Smooth muscle cell of the brain vasculature (primary cell): ENCODE data around the gene GTF2A1.
"Not testable (repeated sequence)": the region's sequence is repeated elsewhere in the genome, so short reads cannot be mapped to it uniquely, and the experiment has no call there.

Experiments used
- DNase-seq: peaks from one replicate; pipeline ENCODE4 v3.0.0-alpha.2; 2012; ENCODE audit warnings: low read depth, low spot score

Gene GTF2A1

DNA sequence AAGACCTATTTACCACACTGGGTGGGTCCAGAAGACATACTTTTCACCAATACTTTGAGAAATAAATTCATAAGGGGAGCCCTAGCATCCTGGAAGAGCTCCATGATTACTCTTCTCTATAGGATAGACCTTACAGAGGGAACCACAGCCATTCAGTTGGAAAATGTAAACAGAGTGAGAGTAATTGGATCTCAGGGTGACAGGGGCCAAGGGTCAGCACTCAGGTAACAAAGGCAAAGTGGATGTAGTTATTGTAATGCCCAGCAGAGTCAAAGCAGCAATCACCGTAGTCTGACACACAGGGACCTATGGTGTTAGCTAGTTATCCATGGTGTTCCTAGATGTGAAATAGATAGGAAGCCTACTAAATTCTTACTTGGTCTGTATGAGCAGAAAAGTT, 10.8 kb upstream of the GTF2A1 start:
- DNase-seq, result no peak

DNA sequence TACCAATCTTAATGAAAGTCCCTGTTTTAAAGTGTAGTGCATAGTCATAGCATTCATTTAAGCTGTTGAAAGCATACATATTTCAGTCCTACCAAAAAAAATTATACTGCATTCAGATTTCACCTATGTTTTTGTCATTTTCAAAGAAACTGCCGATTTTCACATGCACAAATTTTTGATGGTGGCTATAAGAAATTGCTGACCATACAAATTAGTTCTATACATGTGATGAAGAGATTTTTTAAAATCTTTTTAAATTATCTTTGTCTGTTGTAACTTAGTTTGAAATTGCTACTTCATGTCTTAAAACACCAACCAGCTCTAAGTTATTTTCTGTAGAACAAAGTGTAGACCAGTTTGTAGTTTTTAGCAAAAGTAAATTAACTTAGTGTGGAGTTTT, 3.5 kb upstream of the GTF2A1 start:
- no peak for DNase-seq

DNA sequence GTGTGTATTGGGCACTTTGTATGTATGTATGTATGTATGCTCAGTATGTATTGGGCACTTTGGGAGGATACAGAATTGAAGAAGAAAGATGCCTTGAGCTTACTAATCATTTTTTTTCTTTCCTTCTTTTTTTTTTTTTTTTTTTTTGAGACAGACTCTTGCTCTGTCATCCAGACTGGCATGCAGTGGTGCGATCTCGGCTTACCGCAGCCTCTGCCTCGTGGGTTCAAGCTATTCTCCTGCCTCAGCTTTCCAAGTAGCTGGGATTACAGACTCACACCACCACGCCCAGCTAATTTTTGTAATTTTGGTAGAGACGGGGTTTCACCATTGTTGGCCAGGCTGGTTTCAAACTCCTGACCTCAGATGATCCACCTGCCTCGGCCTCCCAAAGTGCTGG, 3.0 kb upstream of the GTF2A1 start:
- not testable (repeated sequence) for DNase-seq

DNA sequence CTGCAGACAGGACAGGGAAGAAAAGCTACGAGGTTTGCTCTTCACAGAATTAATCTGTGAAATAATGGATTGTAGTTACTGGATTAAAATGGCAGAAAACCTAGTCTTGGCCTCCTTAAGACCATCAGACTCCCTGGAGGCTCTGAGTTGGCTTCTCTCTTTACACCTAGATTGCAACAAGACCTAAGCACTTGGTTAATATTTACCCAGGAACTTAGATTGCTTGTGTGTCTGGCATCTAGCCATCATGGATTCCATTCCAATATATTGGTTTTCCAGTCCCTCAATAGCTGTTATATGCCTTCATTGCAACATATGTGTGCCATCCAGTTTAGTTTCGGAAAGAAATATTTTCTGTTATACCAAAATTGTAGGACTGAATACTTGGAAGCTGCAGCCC, 1.9 kb upstream of the GTF2A1 start:
- DNase-seq, result no peak

DNA sequence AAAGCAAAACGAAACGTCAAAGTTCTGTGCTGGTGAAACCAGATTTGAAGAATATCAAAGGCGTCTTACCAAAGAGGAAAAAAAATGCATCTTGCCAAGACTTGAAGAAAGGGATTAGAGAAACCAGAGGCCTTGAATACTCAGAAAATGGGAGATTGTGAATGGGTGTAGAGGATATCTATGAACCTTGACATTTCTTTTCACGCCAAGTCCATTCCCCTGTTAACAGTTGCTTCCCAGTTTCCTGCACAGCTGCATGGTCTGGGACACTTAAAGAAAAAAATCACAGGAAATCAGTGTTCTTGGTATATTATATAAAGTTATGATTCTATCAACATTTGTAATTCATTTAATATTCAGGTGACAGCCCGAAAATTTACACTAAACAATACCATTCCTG, 1.4 kb upstream of the GTF2A1 start:
- no peak for DNase-seq

DNA sequence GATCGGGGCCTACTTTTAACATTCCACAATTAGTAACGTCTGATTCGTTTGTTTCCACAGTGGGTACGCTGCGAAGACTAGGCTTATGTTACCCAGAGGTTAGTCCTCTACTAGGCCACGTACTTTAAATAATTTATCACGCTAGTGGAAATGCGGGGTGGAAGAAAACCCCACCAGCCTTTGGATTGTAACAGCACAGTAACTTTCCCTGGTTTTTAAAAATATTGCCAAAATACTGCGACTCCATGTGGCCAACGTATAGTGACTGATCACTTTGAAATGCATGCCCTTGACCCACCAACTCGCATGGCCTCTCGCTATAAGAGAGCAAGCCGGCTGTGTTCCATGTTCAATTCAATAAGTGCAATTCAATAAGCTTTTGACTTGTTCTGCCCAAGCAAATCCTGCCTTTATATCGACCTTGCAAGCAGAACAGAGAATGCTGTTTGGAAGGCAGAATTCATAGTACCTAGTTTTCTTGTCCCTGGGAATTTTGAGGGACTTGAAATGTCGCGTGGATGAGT, 882 bp upstream of the GTF2A1 start:
- no peak for DNase-seq

DNA sequence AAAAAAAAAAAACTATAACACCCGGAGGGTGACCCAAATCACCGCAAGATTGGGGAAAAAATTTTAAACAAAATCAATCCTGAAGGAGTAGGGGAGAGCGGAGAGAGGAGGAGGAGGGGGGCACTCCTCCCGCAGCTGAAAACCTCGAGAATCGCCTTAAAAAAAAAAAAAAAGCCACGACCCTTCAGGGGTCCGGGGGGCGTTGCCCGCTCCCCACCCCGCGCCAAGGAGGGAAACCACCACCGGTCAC, 254 bp downstream of the GTF2A1 start:
- no peak for DNase-seq

DNA sequence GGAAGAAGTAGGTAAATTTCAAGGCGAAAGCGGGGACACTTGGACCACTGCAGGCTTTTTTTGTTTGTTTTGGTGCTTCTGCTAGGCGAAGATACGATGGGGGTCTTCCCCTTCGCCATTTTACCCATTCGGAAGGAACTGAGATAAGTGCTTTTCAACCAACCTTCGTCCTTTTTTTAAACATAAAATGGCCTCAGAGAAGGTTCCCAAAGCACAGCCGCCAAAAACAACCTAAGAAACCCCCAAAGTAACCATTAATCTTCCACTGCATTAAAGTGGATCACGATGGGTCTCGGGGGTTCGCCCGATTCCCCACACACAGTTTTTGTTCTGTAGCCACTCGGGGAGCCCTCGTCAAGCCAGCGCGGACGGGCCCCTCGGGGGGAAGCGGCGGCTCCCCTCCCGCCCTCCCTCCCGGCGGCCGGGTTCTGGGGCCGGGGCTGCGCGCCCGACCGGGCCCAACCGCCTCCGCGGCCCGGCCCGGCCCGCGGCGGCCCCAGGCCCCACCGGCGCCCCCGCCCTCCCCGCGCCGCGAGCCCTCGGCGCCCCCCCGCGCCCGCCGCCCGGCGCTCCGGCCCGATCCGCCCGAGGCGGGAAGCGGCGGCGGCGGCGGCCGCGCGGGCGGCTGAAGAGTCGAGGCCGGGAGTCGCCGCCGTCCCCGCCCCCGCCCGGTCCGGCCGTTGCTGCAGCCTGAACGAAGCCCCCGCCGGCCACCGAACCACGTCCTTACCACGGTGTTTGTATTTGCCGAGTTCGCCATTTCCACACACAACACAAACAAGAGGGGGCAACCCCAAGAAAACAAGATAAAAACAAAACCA, 790 bp downstream of the GTF2A1 start:
- no peak for DNase-seq

DNA sequence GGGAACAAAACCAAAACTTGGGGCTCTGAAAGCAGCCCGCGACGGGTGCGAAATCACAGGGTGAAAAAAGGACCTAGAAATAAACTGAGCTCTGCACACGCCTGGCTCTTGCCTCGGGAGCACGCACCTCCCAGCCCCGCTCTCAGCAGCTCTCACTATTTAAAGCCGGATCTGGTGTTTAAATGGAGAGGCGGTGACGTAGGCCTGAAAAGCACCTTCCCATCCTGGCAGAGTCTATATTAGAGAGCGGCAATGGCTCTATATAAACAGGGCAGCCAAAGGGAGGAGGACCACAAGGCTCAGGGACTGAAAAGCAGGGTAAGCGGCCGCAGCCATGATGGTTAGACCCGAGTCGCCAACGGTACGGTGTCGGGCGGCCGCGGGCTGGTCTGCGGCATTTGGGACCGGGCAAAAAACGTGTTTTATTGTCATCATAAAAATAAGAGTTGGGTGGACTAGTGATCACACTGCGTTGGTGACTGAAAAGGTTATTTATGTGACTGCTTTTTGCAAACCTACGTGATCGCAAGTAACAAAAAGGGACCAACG, 1.5 kb downstream of the GTF2A1 start:
- peak; percentile 91 for DNase-seq

DNA sequence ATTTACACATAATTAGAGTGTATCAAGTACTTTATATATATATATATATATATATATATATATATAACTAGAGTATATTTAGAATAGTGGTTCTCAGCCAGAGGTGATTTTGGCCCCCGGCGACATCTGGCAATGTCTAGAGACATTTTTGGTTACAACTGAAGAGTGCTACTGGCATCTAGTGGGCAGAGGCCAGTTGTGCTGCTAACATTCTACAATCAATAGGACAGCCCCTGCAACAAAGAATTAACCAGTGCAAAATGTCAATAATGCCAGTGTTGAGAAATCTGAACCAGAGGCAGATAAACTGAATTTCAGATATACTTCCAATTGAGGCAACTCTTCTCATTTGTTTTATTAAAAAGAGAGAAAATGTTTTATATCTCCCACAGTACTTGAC, 8.9 kb downstream of the GTF2A1 start:
- no peak for DNase-seq

DNA sequence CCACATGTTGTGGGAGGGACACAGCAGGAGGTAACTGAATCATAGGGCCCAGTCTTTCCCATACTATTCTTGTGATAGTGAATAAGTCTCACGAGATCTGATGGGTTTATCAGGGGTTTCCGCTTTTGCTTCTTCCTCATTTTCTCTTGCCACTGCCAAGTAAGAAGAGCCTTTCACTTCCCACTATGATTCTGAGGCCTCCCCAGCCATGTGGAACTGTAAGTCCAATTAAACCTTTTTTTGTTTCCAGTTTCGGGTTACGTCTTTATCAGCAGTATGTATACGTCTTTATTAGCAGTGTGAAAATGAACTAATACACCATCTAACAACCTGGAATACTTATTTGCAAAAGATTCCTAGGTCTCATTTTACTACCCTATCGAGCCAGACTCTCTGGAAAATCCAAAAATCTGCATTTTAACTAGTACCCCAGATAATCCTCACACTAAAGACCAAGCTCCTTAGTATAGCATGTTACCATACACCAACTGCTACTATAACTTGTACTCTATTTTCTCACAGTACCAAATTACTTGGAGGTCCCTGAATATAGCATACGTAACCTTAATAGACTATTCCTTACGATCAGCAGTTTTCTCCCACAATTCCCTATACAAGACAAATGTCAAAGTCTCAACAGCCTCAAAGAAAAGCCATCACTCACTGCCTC, 11.5 kb downstream of the GTF2A1 start:
- DNase-seq, result no peak

DNA sequence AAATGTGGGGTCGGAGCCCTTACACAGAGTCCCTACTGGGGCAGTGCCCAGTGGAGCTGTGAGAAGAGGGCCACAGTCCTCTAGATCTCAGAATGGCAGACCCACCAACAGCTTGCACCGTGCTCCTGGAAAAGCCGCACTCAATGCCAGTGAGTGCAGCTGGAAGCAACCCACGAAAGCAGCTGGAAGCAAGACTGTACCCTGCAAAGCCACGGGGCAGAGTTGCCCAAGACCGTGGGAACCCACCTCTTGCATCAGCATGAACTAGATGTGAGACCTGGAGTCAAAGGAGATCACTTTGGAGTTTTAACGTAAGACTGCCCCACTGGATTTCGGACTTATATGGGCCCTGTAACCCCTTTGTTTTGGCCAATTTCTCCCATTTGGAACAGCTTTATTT, 12.3 kb downstream of the GTF2A1 start:
- no peak for DNase-seq

DNA sequence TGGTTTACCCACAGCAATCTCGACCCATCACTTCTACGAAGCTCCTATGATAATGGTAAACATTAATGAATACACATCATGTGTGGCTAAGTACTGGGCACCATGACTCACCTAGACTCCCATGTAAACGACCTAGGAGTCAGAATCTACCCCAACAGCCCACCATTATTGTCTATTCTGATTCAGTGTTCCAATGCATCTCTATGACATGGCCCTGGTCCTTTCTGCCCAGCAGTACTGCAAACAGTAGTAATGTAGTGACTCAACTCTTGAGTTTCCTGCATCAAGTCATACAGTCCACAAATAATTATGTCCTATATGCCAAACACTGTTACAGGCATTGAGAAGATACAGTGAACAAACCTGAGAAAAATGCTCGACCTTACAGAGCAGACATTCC, 14.6 kb downstream of the GTF2A1 start:
- no peak for DNase-seq

DNA sequence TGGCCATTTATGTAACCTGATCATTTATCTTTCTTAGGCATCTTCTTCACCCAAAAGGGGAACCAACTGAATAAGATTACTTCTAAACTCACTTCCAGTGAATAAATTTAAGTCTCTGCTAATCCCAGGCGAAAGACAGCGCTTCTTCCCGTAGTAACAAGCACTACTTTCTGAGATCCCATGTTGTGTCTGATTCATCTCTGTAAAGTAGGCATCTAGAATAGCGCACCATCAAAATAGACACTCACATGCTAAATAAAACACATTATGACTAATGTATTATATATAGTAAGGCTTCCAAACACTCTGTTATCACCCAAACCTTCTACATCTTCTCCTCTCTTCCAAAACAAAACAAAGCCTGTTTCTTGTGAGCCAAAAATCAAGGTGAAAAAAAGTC, 15.1 kb downstream of the GTF2A1 start:
- DNase-seq, result no peak

DNA sequence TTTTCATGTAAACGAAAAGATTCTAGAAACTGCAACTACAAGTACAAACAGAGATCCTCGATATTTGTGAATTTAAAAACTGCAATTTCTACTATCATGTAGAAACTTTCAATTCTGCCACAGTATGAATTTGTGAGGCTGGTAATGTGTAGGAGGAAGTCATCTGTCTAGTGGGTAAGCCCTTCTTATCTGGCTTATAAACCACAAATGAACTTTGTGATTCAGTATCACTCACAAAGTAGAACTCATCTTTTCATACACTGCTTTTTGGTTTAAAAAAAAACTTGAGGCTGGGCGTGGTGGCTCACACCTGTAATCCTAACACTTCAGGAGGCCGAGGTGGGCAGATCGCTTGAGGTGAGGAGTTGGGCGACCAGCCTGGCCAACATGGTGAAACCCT, 20.7 kb downstream of the GTF2A1 start:
- DNase-seq, result no peak

DNA sequence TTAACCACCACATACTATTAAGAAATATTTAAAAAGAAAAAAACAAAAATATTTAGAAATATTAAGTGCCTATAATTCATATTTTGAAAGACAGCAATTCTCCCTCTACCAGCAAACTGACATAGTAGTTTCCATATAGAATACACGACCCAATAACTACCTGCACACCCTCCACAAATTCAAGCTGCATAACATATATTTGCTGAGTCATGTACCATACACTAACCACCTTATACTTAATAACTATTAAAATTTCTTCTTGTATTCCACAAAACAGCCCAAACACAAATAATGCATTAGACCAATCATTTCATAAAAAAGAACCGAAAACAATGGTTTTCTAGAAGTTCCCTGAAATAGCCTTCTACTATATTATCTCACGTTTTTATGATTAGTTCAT, 21.7 kb downstream of the GTF2A1 start:
- no peak for DNase-seq

DNA sequence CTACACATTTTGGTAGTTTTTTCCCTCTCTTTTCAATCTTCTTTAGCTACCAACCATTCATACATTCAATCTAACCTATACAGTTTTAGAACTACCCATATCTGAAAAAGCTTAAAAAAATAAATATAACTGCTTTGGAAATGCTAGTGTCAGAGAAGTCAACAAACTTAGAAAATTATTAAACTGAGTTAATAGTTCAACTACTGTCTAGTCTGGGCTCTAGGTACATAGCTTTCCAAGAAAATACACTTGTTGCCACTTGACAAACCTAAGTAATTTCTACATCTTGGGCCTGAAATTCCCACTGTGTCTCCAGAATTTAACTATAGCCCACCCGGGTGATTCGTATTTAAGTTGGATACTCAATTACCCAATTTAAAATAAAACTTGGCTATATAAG, 22.1 kb downstream of the GTF2A1 start:
- DNase-seq, result no peak

DNA sequence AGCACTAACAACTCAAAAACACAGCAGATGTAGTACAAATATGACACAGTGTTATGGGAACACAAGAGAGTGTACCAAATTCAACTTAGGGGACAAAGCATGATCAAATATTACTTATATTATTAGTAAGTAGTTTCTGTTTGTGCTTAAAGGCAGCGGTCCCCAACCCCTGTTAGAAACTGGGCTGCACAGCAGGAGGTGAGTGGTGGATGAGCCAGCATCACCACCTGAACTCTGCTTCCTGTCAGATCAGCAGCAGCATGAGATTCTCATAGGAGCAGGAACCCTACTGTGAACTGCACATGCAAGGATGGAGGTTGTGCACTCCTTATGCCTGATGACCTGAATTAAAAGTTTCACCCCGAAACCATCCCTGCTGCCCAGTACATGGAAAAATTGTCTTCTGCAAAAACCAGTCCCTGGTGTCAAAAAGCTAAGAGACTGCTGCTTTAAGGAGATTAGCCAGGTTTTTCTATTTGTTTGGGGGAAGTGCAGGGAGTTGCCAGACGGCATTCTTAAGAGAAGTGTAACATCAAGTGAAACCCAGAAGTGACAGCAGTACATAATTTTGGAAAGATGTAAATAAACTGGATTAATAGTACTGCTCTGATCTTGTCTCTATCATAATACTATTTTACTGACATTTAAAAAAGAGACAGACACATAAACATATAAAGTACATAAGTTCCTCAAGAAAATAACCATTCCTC, 26.7 kb downstream of the GTF2A1 start:
- no peak for DNase-seq

DNA sequence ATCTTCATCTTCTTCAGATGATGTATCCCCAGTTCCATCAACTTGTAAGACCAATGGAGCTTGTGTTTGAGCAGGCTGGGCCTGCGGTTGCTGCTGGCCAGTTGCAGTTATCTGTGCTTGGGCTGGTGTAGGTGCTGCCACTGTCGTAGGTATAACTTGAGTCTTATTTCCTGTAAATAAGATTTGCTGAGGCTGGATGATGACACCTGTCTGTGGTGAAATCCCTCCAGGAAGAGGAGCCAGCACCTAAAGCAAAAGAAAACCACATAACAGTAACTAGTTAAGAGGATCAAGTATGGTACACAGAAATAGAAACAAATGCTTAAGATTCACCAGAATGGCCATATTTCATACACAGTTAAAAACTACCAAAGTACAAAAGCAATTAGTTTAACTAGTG, 28.2 kb downstream of the GTF2A1 start:
- DNase-seq, result no peak

DNA sequence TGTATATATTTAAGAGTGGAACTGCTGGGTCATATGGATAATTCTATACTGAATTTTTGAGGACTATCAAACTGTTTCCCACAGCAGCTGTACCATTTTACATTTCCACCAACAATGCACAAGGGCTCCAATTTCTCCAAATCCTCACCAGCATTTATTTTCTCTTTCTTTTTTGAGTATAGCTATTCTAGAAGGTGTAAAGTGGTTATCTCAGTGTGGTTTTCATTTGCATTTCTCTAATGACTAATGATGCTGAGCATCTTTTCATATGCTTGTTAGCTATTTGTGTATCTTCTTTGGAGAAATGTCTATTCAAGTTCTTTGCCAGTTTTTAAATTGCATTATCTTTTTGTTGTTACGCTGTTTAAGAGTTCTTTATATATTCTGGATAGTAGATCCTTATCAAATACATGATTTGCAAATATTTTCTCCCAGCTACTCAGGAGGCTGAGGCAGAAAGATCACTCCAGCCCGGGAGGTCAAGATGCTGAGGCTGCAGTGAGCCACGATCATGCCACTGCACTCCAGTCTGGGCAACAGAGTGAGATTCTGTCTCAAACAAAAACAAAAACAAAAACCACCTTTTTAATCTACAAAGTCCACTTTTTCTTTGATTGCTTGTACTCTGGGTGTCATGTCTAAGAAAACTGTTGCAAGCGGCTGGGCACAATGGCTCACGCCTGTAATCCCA, 32.8 kb downstream of the GTF2A1 start:
- no peak for DNase-seq

DNA sequence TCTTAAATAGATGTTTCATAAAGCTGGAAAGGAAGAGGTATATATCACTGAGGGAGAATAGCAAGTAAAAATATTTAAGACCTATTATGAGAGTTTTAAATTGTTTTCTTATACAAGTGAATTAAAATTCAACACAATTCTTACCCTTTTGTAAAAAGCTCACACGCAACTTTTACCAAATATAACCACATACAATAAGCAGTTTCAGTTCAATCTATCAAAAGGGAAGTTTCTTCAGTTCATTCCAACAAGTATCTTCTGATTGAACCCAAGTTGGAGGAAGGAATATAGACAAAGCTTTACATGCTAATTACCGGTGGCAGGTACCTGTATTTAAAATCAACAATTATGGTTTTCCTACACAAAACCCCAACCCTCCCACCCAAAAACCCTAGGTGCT, 41.1 kb downstream of the GTF2A1 start:
- no peak for DNase-seq

DNA sequence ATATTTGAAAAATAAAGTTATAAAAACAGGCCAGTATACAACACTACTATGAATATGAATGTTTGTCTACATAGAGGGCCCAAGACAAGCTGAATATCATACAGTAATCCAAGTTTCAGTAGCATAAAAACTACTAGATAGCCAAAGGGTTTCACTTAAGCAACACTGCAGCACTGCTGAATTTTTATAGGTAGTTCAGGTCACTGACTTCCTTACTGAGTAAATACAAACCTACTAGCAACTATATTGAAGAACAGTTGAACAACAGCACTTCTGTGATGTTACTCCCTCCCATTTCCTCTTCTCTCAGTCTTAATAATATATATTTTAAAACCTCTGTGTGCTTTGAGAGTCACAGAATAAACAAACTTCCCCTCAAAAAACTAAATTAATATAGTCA, 42.7 kb downstream of the GTF2A1 start:
- no peak for DNase-seq
